Measurements from ENCODE around the gene DNAJC22.

DNA sequence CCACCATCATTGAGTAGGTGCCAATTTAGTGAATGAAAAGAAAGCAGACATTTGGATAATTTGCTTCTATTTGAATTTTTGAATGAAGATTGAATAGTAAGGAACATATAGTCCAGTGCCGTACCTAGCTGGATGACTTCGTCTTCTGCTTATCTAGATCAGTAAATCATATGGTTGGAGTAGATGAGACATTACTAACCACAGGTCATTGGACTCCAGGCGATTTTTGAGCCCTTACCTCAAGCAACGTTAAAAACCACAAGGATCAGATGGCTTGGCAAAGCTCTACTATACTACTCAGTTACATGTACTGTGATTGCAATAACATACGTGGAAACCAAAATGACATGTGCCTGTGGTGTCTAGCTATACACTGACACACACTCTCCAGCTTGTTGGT is 18.9 kb downstream of the DNAJC22 start:
- no peak for TF ChIP-seq TAF1 (IDR thresholded peaks at IDR 0.05; ENCODE audit: low read depth)
- TF ChIP-seq EZH2 (IDR thresholded peaks at IDR 0.05; ENCODE audit: borderline replicate concordance, insufficient read depth, low read length, poor library complexity, severe bottlenecking), result no peak
- TF ChIP-seq, protein P1, sequence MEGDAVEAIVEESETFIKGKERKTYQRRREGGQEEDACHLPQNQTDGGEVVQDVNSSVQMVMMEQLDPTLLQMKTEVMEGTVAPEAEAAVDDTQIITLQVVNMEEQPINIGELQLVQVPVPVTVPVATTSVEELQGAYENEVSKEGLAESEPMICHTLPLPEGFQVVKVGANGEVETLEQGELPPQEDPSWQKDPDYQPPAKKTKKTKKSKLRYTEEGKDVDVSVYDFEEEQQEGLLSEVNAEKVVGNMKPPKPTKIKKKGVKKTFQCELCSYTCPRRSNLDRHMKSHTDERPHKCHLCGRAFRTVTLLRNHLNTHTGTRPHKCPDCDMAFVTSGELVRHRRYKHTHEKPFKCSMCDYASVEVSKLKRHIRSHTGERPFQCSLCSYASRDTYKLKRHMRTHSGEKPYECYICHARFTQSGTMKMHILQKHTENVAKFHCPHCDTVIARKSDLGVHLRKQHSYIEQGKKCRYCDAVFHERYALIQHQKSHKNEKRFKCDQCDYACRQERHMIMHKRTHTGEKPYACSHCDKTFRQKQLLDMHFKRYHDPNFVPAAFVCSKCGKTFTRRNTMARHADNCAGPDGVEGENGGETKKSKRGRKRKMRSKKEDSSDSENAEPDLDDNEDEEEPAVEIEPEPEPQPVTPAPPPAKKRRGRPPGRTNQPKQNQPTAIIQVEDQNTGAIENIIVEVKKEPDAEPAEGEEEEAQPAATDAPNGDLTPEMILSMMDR (IDR thresholded peaks at IDR 0.05; ENCODE audit: poor library complexity, severe bottlenecking), result no peak
- no peak for TF ChIP-seq POLR2AphosphoS5 (IDR thresholded peaks at IDR 0.05)
- TF ChIP-seq SMC3 (conservative IDR thresholded peaks at IDR 0.05; ENCODE audit: poor library complexity), result no peak
